ENCODE results near the gene PIP4K2A.
A peak's percentile ranks its signal among the peaks of the same experiment; 100 is the strongest.
"Not testable (repeated sequence)": the region's sequence is repeated elsewhere in the genome, so short reads cannot be mapped to it uniquely, and the experiment has no call there.

Gene PIP4K2A

GRCh38 chr10:22693860-22694259 is 20.5 kb downstream of the PIP4K2A start:
- DNase-seq (ENCODE audit: low read depth in 2 of 2) = no peak

- no peak for DNase-seq (ENCODE audit: low read depth in 2 of 2)
Observed at GRCh38 chr10:22693371-22693784, 21.0 kb downstream of the PIP4K2A start.

GRCh38 chr10:22692119-22692518 is 22.3 kb downstream of the PIP4K2A start:
- not testable (repeated sequence) for DNase-seq (ENCODE audit: low read depth in 2 of 2)

DNA sequence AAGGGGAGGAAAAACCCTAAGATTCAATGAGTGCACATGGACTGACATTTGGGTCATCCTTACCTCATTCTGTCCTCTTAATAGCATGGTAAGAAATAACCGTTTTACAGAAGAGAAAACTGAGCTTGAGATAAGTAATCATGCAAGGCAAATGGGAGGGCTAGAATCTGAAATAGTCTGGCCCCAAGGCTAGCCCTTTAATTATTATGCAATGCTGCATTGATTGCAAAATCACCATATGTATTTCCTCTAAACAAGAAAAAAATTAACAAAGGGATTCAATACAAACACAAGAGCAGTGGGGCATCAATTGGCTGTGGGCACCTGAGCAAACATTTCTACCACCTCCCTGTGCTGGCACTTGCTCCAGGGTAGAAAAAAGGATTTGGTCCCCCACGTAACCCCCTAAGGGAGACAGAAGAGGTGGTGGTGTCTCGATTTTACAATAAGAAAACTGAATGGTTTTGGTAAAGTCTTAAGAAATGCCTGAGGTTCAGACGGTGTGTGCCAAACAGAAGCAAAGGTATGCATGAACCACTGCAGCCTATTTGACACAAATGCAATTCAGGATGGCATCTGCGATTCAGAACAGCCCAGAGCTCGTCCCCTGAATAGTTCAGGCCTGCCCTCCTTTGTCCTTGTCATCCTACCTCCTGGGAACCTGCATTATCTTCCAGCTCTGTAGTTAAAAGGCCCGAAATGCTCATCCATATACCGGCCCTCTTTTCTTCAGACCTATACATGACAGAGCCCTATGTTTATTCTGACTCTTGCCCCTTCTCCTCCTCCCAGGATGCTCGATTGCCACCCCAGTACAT is 23.6 kb downstream of the PIP4K2A start:
- DNase-seq (ENCODE audit: low read depth in 2 of 2) = no peak

GRCh38 chr10:22690158-22690557 is 24.2 kb downstream of the PIP4K2A start:
- DNase-seq (ENCODE audit: low read depth in 2 of 2) = no peak

GRCh38 chr10:22686347-22686746 is 28.0 kb downstream of the PIP4K2A start:
- DNase-seq (ENCODE audit: low read depth in 2 of 2) = no peak

DNA sequence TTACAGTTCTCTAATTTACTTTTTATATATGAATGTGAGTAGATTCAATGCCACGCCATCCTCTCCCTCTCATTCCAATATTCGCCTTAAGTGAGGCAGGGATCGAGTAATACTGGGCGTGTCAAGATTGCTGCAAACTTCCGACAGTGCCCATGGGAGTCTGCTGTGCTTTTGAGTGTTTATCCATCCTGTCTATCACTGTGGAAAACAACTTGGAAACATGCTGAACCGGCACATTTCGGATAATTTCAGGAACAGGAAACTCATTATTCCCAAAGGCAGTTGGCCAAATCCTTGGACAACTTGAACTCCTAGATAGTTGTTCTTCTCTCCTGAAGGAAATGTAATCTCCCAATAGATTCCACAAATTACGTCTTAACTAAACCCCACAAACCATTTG is 28.5 kb downstream of the PIP4K2A start:
- no peak for DNase-seq (ENCODE audit: low read depth in 2 of 2)

DNA sequence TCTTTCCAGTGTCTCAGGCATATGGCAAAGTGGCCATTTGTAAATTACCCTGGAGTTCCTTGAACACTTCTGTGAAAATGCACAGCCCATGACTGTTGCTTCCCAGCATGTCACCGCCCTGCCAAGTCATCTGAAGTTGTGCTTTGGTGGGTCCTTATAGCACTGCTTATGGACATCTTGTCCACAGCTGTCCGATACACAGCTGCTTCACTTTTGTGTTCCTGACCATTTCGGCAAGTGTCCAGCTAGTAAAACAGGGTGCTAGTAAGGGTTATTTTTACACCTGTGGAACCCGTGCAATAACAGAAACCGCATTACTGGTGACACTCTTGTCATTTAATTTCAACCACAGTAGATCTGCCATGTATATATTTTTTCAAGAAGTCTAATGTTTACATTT is 29.7 kb downstream of the PIP4K2A start:
- no peak for DNase-seq (ENCODE audit: low read depth in 2 of 2)

- DNase-seq (ENCODE audit: low read depth in 2 of 2) = no peak
Observed at GRCh38 chr10:22683140-22683389, 31.3 kb downstream of the PIP4K2A start.

DNA sequence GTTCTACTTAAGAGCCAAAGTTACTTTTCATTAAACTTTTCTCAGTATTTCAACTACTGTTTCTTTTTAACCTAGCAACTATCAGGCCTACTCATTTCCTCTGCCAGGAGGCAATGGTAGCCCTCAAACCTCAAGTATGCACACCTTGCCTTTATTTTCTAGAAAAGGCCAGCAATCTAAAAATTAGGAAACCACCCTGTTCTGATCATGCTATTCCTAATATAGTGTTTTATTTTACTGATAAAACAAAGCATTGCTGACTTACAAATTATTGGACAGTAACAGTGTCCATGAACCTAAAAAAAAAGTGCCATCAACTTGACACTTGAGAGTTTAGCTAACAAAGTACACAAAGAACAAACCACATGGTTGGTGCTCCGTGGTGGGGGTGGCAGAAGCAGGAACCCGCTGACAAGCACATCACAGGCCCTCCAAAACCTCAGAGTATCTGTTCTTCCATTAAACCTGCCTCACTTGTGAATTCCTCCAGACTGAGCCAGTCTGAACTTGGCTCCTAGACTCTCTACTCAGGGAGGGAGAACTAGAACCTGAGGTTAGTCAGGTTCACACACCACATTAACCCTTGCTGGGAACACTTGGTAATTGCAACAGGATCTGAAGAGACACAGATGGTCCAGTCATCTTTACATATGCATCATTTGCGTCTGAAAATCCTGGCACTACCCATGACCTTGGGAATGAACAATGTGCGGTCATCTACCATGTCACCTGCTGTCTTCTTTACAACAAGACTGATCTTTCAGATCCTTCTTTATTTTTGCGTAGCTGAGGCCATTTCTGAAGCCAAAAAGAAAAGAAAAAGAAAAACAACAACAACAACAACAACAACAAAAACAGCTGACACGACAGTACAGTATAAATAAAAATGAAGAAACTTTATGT is 31.9 kb downstream of the PIP4K2A start:
- no peak for DNase-seq (ENCODE audit: low read depth in 2 of 2)

- DNase-seq (ENCODE audit: low read depth in 2 of 2) = peak in 1 of 2 donors; percentile 29
Observed at GRCh38 chr10:22681783-22682183, 32.6 kb downstream of the PIP4K2A start.

- no peak for DNase-seq (ENCODE audit: low read depth in 2 of 2)
Observed at GRCh38 chr10:22681301-22681700, 33.1 kb downstream of the PIP4K2A start.

GRCh38 chr10:22679608-22680007 is 34.8 kb downstream of the PIP4K2A start:
- no peak for DNase-seq (ENCODE audit: low read depth in 2 of 2)

- no peak for DNase-seq (ENCODE audit: low read depth in 2 of 2)
Observed at GRCh38 chr10:22677333-22677732, 37.0 kb downstream of the PIP4K2A start.

DNA sequence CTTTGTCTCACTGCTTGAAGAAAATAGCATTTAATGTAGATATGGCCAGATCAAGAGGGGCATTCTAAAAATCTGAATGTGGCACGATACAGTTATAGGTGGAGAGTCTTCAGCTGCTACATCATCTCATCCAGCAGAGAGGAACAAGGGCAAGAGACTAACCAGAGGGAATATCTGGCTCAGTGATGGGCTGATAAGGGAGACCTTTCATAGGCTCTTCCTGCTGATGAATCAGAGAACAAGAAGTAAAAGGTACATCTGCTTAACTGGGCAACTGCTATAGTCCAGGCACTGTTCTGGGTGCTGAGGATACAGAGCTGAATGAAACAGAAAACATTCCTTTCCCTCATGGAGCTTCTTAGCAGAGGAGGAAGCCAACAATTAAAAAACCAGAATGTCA is 37.9 kb downstream of the PIP4K2A start:
- no peak for DNase-seq (ENCODE audit: low read depth in 2 of 2)

DNA sequence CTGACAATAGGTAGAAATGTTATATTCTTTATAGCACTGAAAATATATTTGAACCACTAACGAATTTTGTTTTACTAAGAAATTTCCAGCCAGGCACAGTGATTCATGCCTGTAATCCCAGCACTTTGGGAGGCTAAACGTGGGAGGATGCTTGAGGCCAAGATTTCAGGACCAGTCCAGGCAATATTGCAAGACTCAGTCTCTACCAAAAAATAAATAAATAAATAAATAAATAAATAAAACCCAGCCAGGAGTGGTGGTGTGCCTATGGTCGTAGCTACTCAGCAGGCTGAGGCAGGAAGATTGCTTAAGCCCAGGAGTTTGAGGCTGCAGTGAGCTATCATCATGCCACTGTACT is 39.8 kb downstream of the PIP4K2A start:
- no peak for DNase-seq (ENCODE audit: low read depth in 2 of 2)

- no peak for DNase-seq (ENCODE audit: low read depth in 2 of 2)
Observed at GRCh38 chr10:22673785-22674572, 40.4 kb downstream of the PIP4K2A start.

- no peak for DNase-seq (ENCODE audit: low read depth in 2 of 2)
Observed at GRCh38 chr10:22673091-22673392, 41.3 kb downstream of the PIP4K2A start.

- no peak for DNase-seq (ENCODE audit: low read depth in 2 of 2)
Observed at GRCh38 chr10:22672319-22673090, 41.9 kb downstream of the PIP4K2A start.

- no peak for DNase-seq (ENCODE audit: low read depth in 2 of 2)
Observed at GRCh38 chr10:22670788-22671187, 43.6 kb downstream of the PIP4K2A start.

DNA sequence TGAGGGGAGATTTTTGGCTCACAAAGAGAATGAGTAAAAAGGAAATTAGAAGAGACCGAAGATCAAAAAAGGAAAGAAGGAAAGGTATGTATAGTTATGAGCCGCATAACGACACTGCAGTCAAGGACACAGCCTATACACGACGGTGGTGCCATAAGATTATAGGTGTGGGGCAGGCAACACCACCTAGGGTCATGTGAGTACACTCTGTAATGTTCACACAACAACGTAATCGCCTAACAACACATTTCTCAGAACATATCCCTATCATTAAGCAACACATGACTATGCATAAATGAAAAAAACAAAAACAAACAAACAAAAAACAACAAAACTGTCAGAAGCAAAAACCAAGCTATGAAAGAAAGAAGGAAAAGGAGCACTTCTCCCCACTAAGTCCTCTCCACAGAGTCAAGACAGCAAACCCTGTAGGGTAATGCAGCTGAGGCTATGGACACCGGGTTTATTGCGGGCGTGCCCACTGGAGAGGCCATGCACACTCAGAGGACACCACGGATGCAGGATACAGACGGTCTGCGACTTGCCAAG is 45.1 kb downstream of the PIP4K2A start:
- no peak for DNase-seq (ENCODE audit: low read depth in 2 of 2)

- no peak for DNase-seq (ENCODE audit: low read depth in 2 of 2)
Observed at GRCh38 chr10:22667093-22667480, 47.3 kb downstream of the PIP4K2A start.
